Stimulated activated CD4-positive, alpha-beta T cell treated with anti-CD3 and anti-CD28 coated beads, TNF-alpha, amount 100 ng/mL, for 48 hours (primary cell): ENCODE measurements around the gene GALE.
"Not testable (repeated sequence)": the region's sequence is repeated elsewhere in the genome, so short reads cannot be mapped to it uniquely, and the experiment has no call there.

Experiments
- DNase-seq, 3 donors: peaks; one replicate each; pipeline ENCODE4 v3.0.0-alpha.2; 2020; ENCODE audit warnings: low read depth in 3 of 3

Gene GALE

DNA sequence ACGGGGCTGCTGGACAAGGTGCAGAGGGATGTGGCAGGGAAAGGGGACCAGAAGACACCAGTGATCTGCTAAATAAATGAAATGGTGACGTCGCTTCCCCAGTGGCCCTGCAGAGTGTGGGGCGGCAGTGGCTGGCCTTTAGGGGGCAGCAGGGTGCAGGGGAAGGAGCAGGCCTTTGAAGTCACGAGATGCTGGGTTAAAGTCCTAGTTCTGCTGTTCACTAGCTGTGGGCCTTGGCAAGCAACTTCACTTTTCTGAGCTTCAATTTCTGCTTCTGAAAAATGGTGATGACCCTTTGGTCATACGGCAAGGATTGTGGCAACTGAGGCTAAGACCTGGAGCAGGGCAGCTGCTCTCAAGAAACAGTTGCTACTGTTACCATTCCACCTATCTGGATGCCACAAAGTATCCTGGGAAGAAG, 9.2 kb upstream of the GALE start:
- DNase-seq, result peak; percentile 67 to 81 (median 70)

DNA sequence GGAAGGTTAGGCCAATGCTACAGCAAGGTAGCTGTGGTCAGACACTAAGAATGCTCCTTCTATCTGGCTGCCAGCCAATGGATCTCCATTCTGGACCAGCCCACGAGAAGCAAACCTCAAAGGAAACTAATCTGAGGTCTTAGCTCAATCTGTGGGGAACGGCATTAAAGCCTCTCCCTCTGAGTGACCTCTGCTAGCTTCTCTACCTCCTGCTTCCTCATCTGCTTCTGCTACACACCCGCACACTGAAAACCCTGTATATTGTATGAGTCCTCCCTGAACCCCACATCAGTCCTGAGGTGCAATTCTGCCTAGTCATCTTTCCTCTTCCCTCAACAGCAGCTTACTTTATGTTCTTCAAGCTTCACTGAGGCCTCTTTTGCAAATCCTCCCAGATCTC, 6.9 kb upstream of the GALE start:
- no peak for DNase-seq

DNA sequence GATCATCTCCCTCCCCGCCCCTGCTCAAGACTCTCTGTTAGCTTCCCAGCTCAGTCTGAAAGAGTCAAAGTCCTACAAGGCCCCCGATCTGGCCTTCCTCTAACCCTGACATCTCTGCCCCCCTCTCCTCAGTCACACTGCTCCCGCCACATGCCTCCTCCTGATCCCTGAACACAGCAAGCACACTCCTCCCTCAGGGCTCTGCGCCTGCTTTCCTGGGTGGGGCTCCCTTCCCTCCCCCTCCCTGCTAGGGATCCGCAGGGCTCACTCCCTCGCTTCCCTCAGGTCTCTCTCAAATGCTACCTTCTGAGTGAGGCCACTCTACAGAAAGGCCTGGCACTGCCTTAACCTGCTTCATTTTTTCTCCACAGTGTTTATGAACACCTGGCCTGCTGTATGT, 5.7 kb upstream of the GALE start:
- DNase-seq, result no peak

DNA sequence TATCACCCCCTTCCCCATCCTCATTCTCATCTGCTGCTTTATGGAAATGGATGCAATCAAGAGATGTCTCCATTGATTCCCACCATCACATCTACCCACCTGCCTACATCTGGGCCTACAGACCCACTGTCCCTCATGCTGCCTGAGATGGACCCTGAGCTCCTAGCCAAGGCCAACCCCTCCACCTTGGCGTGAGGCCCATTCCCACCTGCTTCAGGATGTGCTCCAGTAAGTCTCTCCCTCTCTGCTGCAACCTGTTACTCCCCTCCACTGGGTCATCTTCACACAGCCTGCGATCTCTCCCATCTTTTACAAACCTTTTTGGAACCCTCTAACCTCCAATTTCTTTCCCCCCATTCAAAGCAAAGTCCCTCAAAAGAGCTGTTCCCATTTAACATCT, 4.5 kb upstream of the GALE start:
- DNase-seq, result no peak

DNA sequence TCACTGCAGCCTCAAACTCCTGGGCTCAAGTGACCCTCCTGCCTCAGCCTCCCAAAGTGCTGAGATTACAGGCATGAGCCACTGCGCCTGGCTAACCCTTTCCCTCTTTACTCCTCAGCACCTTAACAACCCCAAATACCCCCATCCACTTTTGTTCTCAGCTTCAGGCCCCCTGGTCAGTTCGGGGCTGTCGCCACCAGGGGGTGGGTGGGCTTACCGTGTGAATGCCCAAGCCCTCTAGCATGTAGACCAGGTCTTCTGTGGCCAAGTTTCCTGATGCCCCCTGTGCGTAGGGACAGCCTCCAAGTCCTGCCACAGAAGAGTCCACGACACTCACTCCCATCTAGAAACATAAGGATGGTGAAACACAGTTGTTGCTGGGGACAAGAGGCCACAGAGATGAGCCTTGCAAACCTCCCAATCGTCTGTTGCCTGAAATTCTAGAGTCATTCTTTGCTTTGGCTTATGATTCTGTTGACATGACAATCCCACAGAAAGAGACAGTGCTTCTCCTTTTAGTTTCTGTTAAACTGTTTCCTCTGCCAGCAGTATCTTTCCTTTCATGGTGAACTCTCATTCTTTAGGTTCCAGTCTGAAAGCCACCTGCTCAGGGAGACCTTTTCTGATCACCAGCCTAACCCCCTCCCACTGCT, 3.8 kb upstream of the GALE start:
- DNase-seq, result no peak

DNA sequence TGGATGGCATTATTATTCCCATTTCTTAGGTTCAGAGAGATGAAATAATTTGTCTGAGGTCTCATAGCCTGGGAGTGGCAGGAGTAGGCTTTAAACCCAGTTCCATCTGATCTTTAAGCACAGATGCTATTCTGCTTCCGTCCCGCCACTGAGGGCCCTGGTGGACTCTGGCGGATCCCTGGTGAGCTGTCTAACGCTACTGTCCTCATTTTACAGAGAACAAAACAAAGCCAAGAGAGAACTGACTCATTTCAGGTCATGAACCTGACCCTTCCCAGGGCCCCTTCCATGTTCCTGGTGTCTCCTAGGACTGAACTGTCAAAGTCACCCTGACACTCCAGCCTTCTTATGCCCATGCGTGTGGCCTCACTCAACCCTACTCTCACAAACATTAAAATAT, 3.1 kb upstream of the GALE start:
- no peak for DNase-seq

DNA sequence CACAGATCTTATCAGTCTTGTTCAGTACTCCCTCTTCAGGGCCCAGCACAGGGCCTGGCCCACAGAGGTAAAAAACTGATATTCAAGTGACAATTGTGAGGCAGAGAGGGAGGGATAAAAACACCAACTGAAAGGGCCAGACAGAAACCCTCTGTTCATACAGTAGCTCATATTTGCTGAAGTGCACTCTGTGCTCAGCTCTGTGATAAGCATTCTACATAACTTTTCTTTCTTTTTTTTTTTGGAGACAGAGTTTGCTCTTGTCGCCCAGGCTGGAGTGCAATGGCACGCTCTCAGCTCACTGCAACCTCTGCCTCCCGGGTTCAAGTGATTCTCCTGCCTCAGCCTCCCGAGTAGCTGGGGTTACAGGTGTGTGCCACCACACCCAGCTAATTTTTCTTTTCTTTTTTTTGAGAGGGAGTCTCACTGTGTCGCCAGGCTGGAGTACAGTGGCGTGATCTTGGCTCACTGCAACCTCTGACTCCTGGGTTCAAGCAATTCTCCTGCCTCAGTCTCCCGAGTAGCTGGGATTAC, 2.3 kb upstream of the GALE start:
- DNase-seq, result not testable (repeated sequence)

DNA sequence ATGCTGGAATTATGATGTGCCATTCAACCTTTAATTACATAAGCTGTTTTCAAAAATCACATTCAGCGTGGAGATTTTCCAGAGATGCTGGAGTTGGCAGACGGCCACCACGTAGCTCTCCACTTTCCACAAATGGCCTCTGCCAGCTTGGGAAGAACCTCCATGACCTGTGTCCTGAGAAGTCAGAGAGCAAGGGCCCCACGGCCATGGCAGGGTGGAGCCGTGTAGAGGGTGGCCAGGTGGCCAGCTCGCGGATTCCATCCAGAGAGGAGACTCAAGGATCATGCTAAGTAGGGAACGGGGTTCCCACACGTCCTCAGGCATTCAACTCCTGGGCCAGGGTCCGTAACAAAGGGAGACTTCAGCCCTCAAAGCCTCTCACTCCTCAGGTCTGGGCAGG, 1.3 kb upstream of the GALE start:
- no peak for DNase-seq

DNA sequence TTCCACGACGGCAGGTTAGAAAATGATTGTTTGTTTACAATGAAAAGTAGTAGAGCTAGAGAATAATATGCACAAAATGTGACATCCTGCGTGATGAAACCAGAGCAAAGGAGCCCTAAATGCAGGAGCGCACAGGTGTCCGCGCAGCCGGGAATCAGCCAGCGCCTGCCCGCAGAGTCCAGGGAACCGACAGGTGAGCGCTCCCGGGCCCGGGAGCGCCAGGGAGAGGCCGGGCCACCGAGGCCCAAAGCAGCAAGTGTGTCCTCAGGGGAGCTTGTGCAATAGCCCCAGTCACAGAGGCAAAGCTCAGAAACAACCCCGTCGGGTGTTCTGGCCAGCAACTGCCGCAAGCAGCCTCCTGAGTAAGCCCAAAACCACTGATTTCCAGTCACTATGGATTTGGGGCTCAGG, 789 bp upstream of the GALE start:
- DNase-seq, result no peak

DNA sequence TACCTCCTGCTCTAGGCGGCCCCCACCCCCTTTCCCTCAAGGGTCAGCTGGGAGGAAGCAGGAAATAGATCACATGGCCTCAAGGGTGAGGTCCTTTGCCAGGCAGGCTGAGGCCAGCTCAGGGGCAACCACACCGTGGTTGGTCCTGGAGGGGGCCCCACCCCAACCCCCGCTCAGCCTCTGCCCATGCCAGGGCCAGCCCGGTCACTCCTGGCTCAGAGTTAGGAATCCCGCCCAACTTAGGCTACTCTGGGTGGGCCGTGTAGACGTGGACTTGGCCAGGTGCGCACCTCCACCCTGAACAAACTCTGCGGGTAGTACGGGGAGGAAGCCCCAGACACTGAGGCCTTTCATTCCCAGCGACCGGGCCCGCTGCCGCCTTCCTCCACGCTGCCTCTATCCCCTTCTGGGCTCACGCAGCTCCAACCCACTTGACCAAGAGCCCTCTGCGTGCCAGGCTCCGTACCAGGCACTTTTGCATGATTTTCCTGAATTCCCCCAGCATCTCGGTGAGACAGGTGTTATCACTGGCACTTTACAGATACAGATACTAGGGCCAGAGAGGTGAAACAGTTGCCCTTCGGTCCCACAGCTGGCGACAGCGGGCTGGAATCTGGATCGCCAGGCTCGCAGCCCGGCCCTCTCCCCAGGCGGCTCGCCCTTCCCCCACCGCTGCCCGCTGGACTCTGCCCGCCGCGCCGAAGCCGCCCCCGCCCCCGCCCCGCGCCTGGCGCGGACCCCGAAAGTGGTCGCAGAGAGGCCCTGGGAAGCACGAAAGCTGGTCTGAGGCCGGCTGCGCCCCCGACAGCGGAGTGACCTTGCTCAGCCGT, 769 bp downstream of the GALE start:
- DNase-seq, result peak in 1 of 3 donors; percentile 27

DNA sequence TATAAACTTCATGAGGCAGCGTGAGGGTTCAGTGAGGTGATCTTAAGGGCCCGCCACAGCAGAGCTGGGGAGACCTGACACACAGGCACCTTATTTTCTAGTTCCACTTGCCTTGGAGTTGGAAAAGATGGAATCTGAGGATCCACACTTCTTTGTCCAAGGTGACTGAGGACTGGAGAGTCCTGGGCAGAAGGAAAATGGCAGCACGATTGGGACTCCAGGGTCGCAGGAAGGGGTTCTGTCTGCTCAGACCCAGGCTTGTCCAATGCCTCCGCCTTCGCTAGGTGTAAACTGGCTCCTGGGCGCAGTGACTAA, 1.3 kb downstream of the GALE start:
- no peak for DNase-seq

DNA sequence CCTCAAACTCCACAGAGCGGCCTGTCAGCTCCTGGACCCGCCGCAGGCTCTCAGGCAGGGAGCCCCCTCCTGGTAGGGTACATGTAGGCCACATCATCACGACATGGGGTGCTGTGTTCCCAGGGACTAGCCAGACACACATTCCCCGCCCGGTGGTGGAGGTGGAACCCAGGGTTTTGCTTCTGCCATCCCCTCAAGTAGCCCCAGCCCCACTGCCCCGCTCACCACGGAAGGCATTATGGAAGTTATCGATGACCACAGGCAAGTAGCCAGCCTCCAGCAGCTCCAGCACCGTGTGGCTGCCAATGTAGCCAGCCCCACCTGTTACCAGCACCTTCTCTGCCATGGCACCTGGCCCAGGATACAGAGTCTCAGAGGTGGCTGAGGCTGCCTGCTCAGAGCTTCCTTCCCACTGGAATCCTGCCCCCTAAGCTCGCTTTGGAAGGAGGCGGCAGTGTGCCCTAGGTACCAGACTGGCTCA, 1.9 kb downstream of the GALE start:
- DNase-seq, result no peak

DNA sequence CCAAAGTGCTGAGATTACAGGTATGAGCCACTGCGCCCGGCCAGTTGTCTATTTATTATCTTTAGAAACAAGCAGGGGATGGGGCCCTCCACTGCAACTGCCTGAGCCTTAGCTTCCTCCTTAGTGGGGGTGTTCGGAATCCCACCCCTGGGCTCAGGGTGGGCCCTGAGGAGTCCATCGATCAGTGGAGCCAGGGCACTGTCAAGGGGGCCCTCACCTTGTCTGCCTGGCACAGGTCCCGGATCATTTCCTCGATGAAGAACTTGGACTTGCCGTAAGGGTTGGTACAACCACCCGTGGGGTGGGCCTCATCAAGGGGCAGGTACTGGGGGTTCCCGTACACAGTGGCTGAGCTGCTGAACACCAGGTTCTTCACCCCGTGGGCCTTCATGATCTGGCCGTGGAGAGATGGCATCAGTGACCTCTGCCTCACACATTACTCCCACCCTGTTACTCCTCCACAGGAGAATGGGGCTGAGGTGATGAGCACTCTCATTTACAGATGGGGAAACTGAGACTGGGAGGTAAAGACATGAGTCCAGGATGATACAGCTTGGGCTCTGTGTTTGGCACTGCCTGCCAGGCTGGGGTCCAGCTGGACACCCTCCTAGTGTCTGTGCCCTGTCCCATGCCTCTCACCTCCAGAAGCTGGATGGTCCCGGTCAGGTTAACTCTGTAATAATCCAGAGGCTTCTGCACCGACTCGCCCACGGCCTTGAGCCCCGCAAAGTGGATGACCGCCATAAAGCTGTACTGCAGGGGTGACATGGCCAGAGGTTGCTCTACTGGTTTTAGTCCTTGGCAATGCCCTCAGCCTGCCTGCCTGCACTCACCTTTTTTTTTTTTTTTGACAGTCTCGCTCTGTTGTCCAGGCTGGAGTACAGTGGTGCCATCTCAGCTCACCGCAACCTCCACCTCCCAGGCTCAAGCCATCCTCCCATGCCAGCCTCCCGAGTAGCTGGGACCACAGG, 2.8 kb downstream of the GALE start:
- no peak for DNase-seq

DNA sequence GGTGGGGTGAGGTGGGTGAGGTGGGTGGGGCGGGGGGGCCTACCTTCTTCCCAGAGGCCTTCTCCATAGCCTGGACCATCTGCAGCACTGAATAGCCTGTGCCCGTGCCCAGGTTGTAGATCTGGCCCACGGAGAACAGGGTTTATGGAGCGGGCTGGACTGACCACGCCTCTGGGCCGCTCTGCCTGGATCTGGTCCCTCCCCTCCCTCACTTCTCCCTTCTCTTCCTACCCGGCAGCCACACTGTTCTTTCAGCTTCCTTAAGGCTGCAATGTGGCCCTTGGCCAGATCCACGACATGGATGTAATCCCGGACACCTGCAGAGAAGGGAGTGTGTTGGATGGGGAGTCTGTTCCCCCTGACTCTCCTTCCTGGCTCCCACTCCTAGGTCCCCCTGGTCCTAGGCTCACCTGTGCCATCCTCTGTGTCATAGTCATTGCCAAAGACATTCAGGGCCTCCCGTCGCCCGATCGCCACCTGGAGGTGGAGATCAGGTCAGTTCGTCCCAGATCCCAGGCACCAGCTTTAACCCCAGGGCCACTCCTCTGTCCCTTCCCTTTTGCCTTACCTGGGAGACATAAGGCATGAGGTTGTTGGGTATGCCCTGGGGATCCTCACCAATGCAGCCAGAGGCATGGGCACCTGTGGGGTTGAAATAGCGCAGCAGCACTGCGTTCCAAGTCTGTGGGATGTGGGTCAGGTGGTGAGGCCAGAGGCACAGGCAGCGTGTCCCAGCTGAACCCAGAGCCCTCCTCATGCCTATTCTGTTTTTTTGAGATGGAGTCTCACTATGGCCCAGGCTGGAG, 3.9 kb downstream of the GALE start:
- DNase-seq, result no peak

DNA sequence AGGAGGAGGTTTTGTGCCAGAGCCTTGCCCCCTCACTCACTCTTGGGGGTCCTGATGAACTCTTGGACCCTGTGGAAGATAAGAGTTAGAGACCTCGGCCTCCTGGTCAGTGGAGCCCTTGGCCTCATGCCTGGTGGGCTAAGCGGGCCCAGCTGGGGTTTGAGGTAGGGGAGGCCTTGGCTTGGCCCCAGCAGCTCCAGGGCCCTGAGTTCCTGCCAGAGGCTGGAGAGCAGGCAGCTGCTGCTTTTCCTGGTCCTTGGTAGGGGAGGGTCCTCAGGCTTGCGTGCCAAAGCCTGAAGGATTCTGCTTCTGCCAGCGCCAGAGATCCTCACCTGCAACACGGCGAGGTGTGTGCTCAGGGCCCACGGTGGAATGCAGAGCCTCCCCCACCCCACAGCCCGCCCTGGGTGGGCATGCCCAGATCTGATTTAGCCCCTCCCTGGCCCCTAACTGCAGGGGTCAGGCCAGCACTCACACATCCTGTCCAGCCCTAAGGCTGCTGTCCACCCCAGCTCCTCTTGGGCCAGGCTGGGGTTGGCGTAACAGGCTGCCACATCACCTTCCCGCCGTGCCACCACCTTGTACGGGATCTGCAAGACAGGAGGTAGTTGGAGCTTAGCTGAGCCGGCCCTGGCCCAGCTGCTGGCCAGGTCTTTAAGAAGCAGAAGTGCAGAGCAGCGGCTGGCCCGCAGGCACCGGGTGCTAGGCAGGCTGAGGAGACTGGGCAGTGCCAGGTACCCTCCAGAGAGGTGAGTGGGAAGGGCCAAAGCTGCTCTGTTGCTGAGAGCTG, 4.7 kb downstream of the GALE start:
- DNase-seq, result no peak

DNA sequence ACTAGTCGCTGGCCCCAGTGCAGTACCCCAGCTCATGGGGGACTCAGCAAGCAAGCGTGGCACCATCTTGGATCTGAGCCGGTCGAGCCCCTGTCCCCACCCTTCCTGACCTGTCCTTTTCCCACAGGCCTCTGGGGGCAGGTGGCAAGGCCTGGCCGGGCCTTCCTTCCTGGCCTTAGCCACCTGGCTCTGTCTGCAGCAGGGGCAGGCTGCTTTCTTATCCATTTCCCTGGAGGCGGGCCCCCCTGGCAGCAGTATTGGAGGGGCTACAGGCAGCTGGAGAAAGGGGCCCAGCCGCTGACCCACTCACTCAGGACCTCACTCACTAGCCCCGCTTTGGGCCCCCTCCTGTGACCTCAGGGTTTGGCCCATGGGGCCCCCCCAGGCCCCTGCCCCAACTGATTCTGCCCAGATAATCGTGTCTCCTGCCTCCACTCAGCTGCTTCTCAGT, 5.8 kb downstream of the GALE start:
- DNase-seq, result not testable (repeated sequence)

DNA sequence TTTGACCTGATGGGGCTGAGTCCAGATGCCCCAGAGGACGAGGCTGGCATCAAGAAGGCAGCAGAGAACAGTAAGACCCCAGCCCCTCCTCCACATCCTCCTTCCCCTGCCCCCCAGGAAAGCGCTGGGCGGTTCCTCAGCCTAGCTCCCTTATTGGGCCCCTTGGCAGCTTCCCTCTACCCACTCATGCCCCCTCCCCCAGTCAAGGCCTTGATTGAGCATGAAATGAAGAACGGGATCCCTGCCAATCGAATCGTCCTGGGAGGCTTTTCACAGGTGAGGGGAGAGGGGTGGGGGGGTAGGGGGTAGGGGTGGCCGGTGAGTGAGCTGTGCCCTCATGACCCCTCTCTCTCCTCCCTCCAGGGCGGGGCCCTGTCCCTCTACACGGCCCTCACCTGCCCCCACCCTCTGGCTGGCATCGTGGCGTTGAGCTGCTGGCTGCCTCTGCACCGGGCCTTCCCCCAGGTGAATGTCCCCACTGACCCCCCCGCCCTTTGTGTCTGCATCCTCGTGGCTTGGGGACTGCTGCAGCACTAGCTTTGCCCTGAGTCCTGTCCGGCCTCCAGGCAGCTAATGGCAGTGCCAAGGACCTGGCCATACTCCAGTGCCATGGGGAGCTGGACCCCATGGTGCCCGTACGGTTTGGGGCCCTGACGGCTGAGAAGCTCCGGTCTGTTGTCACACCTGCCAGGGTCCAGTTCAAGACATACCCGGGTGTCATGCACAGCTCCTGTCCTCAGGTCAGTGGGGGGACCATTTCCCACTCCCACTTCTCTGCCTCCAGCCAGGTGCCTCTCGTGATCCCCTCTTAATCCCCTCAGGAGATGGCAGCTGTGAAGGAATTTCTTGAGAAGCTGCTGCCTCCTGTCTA, 6.5 kb downstream of the GALE start:
- no peak for DNase-seq

DNA sequence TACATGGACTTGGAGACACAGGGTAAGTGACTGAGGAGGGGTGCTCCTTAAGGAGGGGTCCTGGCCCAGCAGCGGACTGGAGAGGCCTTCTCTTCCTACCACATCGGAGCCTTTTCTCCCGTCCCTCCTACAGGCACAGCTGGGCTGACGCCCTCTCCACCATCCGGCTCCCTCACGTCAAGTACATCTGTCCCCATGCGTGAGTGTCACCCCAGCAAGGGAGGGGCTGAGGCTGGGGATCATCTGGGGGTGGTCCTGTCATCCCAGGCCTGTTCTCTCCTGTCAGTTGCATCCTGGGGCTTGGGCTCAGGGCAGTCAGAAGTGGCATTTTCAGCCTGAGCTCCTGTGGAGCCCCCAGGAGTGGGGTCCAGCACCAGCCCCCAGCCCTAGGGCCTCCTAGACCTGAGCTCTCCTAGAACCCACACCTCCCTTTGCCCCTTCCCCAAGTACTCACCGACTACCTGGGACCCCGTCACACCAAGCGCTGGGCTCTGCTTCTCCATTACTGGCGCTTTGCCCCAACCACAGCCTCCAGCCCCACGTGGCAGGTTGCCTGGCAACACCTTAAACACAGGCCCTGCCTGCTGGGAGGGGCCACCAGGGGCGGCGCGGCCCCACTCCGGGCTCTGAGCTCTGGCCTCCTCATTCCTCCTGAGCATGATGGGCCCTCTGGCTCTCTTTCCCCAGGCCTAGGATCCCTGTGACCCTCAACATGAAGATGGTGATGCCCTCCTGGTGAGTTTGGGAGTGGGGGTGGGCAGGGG, 7.4 kb downstream of the GALE start:
- DNase-seq, result no peak
